ENCODE results near the gene PIGC. TPM values are rescaled to one million over a fixed set of nuclear protein-coding genes. Genes with fewer than 3 reads are reported as not detected.

Gene PIGC
- total RNA-seq, 1 donor from 2014 or later = 25.0 TPM

DNA sequence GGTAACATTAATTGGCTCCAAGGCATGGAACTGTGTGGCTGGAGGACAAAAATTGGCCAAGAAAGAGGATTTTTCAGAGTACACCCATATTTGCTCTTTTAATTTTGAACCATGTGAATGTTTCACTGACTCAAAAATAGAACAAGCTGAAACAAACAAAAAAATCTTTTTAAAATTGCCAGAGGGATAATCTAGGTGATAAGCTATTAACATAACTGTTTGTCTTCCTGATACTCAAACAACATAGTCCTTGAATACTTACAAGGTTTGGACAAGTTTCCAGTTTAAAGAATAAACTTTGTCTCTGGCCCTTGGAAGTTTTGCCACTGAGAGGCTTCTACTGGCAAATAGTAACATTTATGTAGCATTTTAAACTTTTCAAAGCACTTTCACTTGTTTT, 30.0 kb upstream of the PIGC start:
- H3K4me3 Mint-ChIP-seq = no peak overlapping the region
- DNase-seq (ENCODE audit: low read depth, low spot score) = no peak
- H3K27me3 Mint-ChIP-seq (ENCODE audit: low read depth) = no peaks in the 10 kb centered on the region
- H3K36me3 Mint-ChIP-seq (ENCODE audit: low read depth) = no peaks in the 10 kb centered on the region
- no peak overlapping the region for H3K27ac Mint-ChIP-seq (ENCODE audit: unreplicated experiment)
- TF ChIP-seq, protein P1, sequence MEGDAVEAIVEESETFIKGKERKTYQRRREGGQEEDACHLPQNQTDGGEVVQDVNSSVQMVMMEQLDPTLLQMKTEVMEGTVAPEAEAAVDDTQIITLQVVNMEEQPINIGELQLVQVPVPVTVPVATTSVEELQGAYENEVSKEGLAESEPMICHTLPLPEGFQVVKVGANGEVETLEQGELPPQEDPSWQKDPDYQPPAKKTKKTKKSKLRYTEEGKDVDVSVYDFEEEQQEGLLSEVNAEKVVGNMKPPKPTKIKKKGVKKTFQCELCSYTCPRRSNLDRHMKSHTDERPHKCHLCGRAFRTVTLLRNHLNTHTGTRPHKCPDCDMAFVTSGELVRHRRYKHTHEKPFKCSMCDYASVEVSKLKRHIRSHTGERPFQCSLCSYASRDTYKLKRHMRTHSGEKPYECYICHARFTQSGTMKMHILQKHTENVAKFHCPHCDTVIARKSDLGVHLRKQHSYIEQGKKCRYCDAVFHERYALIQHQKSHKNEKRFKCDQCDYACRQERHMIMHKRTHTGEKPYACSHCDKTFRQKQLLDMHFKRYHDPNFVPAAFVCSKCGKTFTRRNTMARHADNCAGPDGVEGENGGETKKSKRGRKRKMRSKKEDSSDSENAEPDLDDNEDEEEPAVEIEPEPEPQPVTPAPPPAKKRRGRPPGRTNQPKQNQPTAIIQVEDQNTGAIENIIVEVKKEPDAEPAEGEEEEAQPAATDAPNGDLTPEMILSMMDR (conservative IDR thresholded peaks at IDR 0.05) = no peak
- peaks cover 6% of the 10 kb centered on the region for H3K4me1 Mint-ChIP-seq
- H3K9me3 Mint-ChIP-seq = peaks cover 2% of the 10 kb centered on the region

DNA sequence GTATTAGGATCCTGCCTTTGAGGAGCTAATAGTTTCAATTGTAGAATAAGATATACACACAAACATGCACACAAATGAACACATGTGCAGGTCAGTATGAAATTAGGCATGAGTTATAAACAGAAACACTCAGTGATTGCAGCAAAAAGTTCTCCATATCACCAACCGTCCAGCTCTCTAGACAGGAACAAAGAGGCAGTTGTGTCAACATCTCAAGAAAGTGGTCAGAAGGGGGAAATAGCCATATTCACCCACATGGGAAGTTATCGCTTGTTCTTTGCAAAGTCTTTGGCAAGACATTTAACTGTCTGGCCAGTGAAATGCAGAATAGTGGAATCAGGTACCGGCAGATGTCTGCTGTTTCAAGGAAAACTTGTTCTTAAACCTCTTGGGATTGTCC, 29.4 kb upstream of the PIGC start:
- no peak overlapping the region for H3K27ac Mint-ChIP-seq (ENCODE audit: unreplicated experiment)
- H3K4me1 Mint-ChIP-seq = peaks cover 6% of the 10 kb centered on the region
- TF ChIP-seq, protein P1 (conservative IDR thresholded peaks at IDR 0.05) = no peak
- no peak overlapping the region for H3K4me3 Mint-ChIP-seq
- no peaks in the 10 kb centered on the region for H3K27me3 Mint-ChIP-seq (ENCODE audit: low read depth)
- peaks cover 2% of the 10 kb centered on the region for H3K9me3 Mint-ChIP-seq
- DNase-seq (ENCODE audit: low read depth, low spot score) = no peak
- H3K36me3 Mint-ChIP-seq (ENCODE audit: low read depth) = no peaks in the 10 kb centered on the region

DNA sequence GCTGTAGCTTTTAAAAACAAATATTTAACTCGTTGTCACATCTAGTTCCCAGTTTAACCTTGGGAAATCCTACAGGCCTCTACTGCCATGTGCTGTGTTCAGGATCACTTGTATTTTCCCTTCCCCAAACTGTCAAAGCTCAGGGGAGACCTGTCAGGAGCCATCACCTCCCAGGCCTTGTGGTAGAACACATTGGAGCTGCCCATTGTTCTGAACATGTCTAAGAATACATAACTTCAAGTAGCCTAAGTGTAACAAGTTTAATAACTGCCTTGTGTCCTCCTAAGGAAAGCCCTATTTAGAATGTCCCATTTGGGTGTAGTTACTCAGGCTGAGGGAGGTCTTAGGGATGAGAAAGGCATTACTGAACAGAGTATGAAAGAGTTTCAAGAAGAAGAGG, 28.6 kb upstream of the PIGC start:
- Mint-ChIP-seq H3K27ac (ENCODE audit: unreplicated experiment) (no peak overlapping the region), H3K4me3 (no peak overlapping the region), H3K36me3 (ENCODE audit: low read depth) (no peaks in the 10 kb centered on the region), H3K4me1 (peaks cover 6% of the 10 kb centered on the region), H3K27me3 (ENCODE audit: low read depth) (no peaks in the 10 kb centered on the region), H3K9me3 (peaks cover 2% of the 10 kb centered on the region)
- TF ChIP-seq, protein P1 (conservative IDR thresholded peaks at IDR 0.05) = no peak
- no peak for DNase-seq (ENCODE audit: low read depth, low spot score)

DNA sequence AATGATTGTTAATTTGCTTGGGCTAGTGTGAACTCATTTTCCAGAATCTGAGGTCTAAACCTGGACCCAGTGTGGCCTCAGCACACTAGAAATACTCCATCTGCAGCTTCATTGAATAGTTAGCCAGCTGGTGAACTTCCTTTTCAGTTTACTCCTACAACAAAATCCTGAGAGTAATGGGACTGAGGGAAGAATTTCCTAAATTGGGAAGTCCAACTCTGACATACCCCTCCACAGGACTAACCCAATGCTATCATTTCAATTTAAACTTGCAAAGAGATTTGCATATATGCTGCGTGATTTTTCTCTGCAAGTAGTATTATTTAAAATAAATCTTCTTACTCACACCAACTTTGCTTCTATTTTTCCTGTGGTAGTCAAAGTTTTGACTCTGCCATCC, 27.8 kb upstream of the PIGC start:
- peaks cover 6% of the 10 kb centered on the region for H3K4me1 Mint-ChIP-seq
- no peak overlapping the region for H3K27ac Mint-ChIP-seq (ENCODE audit: unreplicated experiment)
- no peaks in the 10 kb centered on the region for H3K36me3 Mint-ChIP-seq (ENCODE audit: low read depth)
- no peaks in the 10 kb centered on the region for H3K27me3 Mint-ChIP-seq (ENCODE audit: low read depth)
- no peak for DNase-seq (ENCODE audit: low read depth, low spot score)
- TF ChIP-seq, protein P1 (conservative IDR thresholded peaks at IDR 0.05) = no peak
- no peak overlapping the region for H3K4me3 Mint-ChIP-seq
- peaks cover 2% of the 10 kb centered on the region for H3K9me3 Mint-ChIP-seq

DNA sequence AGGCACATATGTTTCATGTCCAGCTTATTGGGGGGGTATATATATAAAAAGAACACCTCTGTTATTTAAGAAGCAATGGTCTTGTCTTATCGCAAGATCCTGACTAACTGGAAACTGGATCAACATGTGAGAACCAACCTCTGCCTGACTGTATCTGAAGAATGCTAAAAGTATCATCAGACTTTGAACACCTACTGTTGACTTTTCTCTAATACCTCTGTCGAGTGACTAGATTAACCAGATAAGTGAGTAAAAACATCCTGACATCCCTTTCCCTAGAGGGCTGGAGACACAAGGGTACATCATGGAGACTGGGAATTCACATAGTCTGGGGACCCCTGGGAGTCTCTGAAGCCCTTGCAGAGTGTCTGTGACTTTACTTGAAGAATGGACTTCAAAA, 26.3 kb upstream of the PIGC start:
- DNase-seq (ENCODE audit: low read depth, low spot score) = no peak
- H3K4me1 Mint-ChIP-seq = peaks cover 6% of the 10 kb centered on the region
- TF ChIP-seq, protein P1 (conservative IDR thresholded peaks at IDR 0.05) = no peak
- no peaks in the 10 kb centered on the region for H3K36me3 Mint-ChIP-seq (ENCODE audit: low read depth)
- H3K27ac Mint-ChIP-seq (ENCODE audit: unreplicated experiment) = no peak overlapping the region
- H3K4me3 Mint-ChIP-seq = no peak overlapping the region
- peaks cover 2% of the 10 kb centered on the region for H3K9me3 Mint-ChIP-seq
- H3K27me3 Mint-ChIP-seq (ENCODE audit: low read depth) = no peaks in the 10 kb centered on the region

DNA sequence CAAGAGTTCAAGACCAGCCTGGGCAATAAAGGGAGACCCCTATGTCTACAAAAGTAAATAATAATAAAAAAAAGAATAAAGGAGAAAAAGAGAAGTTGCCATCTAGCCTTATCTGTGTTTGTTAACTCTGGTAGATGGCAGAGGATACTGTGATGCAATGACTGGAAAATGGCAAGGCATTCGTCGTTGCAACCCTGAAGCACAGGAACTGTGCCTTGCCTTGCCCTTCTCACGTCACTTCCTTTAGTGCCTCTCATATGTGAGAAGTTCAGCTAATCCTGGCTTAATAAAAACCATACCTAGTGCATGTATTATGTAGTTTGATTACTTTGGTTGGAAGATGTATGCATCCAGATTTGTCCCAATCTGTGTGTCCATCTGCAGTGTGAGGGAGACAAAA, 25.8 kb upstream of the PIGC start:
- Mint-ChIP-seq H3K36me3 (ENCODE audit: low read depth) (no peaks in the 10 kb centered on the region), H3K4me3 (no peak overlapping the region), H3K27me3 (ENCODE audit: low read depth) (no peaks in the 10 kb centered on the region), H3K4me1 (peaks cover 6% of the 10 kb centered on the region), H3K9me3 (peaks cover 2% of the 10 kb centered on the region), H3K27ac (ENCODE audit: unreplicated experiment) (no peak overlapping the region)
- DNase-seq (ENCODE audit: low read depth, low spot score) = no peak
- TF ChIP-seq, protein P1 (conservative IDR thresholded peaks at IDR 0.05) = no peak

Data from neural crest cell (in vitro differentiated cells).